GM12878 (cell line): ENCODE data around the gene NHS. TPM values are rescaled to one million over a fixed set of nuclear protein-coding genes. Genes with fewer than 3 reads are reported as not detected.

ENCODE experiments used
- ATAC-seq: fragments of 200-7000 bp; cut with Tn5 transposase; 3 replicates; pipeline ENCODE4 v1.9.1; 2020; ENCODE audit warnings: mild to moderate bottlenecking, moderate library complexity
- BruUV-seq: library from RNA; stranded (reverse); fragments of 400-500 nt; replicated peaks from 2 replicates; lab custom pipeline; 2021; lab: Mats Ljungman, UMichigan
- CTCF ChIA-PET: fragments of 300-600 bp; sonication (Branson Sonifier 250); formaldehyde crosslinking; extraction: SDS; loops from one replicate; lab custom pipeline; 2021; ENCODE audit warnings: inconsistent platforms; lab: Yijun Ruan, JAX
- POLR2A ChIA-PET: fragments of 350-600 bp; formaldehyde crosslinking; extraction: SDS; loops from one replicate; lab custom pipeline; 2021; ENCODE audit warnings: inconsistent platforms; lab: Charles Lee
- RAD21 ChIA-PET: fragments of 300-600 bp; sonication (Branson Sonifier 250); formaldehyde crosslinking; loops from one replicate; lab custom pipeline; 2023; ENCODE audit warnings: antibody characterized with exemption; ENCODE audit not compliant: unreplicated experiment; lab: Charles Lee
- SMC1A ChIA-PET: fragments of 300-600 bp; sonication (Branson Sonifier 250); formaldehyde crosslinking; loops from one replicate; lab custom pipeline; 2023; ENCODE audit not compliant: unreplicated experiment, uncharacterized antibody; lab: Charles Lee
- DNase-seq: peaks from one replicate; pipeline ENCODE4 v3.0.0-alpha.2; 2011; ENCODE audit warnings: low read depth, low spot score
- FAIRE-seq: peaks from 3 replicates; lab custom pipeline; 2011; peaks lifted over from hg19 to GRCh38; lab: Jason Lieb, UNC
- H2AFZ ChIP-seq: 2 replicates; pipeline ENCODE4 v1.6.0; 2011; ENCODE audit warnings: low read depth, low read length, control low read depth; ENCODE audit not compliant: control insufficient read depth
- H3K27ac ChIP-seq: 2 replicates; pipeline ENCODE4 v1.5.1; 2011; ENCODE audit warnings: control low read depth; ENCODE audit not compliant: control insufficient read depth, insufficient read depth
- H3K27me3 ChIP-seq, 2 experiments: replicated peaks in 1 of 2; 2 replicates each; pipeline versions ENCODE4 v1.6.0 to v1.6.1; 2011; ENCODE audit warnings: low read length in 1 of 2; ENCODE audit not compliant: control insufficient read depth in 2 of 2, insufficient read depth in 2 of 2
- H3K36me3 ChIP-seq, 2 experiments: 2 replicates each; pipeline ENCODE4 v1.5.1; 2011; ENCODE audit warnings: low read length in 1 of 2; ENCODE audit not compliant: control insufficient read depth in 2 of 2, insufficient read depth in 2 of 2
- H3K4me1 ChIP-seq: 2 replicates; pipeline ENCODE4 v1.6.1; 2011; ENCODE audit warnings: mild to moderate bottlenecking, low read length, moderate library complexity, mixed read lengths; ENCODE audit not compliant: control insufficient read depth, insufficient read depth
- H3K4me2 ChIP-seq: 2 replicates; pipeline ENCODE4 v1.6.0; 2011; ENCODE audit warnings: control low read depth; ENCODE audit not compliant: control insufficient read depth, insufficient read depth
- H3K4me3 ChIP-seq: fragments of 200-600 bp; sonication (generic); 2 replicates; pipeline ENCODE4 v1.5.1; 2016
- H3K79me2 ChIP-seq: 2 replicates; pipeline ENCODE4 v1.6.0; 2011; ENCODE audit warnings: low read length; ENCODE audit not compliant: control insufficient read depth, insufficient read depth
- H3K9ac ChIP-seq: 2 replicates; pipeline ENCODE4 v1.8.0; 2011; ENCODE audit warnings: low read length, control low read depth, mixed read lengths; ENCODE audit not compliant: control insufficient read depth, insufficient read depth
- H3K9me3 ChIP-seq: replicated peaks from 3 replicates; pipeline ENCODE4 v1.5.1; 2011; ENCODE audit warnings: mild to moderate bottlenecking, low read length; ENCODE audit not compliant: control insufficient read depth, insufficient read depth
- H4K20me1 ChIP-seq: 2 replicates; pipeline ENCODE4 v1.6.0; 2011; ENCODE audit not compliant: control insufficient read depth, insufficient read depth
- BACH1 ChIP-seq: fragments of 450-650 bp; IDR thresholded peaks from 2 replicates; pipeline ENCODE4 v1.6.1; 2017; ENCODE audit warnings: mild to moderate bottlenecking, borderline replicate concordance
- CHD1 ChIP-seq: IDR thresholded peaks from 2 replicates; pipeline ENCODE4 v1.6.1; 2012; ENCODE audit warnings: low read depth, low read length, improper control_type of control experiment
- CHD4 ChIP-seq: fragments of 200-600 bp; sonication (generic); IDR thresholded peaks from 2 replicates; pipeline ENCODE4 v1.6.1; 2016; ENCODE audit warnings: mild to moderate bottlenecking
- DPF2 ChIP-seq: fragments of 450-650 bp; IDR thresholded peaks from 2 replicates; pipeline ENCODE4 v1.6.1; 2017; ENCODE audit warnings: mild to moderate bottlenecking
- KDM1A ChIP-seq: fragments of 200-600 bp; sonication (generic); IDR thresholded peaks from 2 replicates; pipeline ENCODE4 v1.6.1; 2016; ENCODE audit warnings: borderline replicate concordance
- NFXL1 ChIP-seq: fragments of 450-650 bp; IDR thresholded peaks from 2 replicates; pipeline ENCODE4 v1.6.1; 2017; ENCODE audit warnings: antibody characterized with exemption, mild to moderate bottlenecking, borderline replicate concordance
- POLR2AphosphoS2 ChIP-seq: IDR thresholded peaks from 2 replicates; pipeline ENCODE4 v1.6.1; 2011; ENCODE audit warnings: low read depth, mild to moderate bottlenecking, low read length, improper control_type of control experiment, moderate library complexity
- RB1 ChIP-seq: fragments of 450-650 bp; formaldehyde crosslinking; IDR thresholded peaks from 2 replicates; pipeline ENCODE4 v1.6.1; 2017; ENCODE audit warnings: mild to moderate bottlenecking, borderline replicate concordance
- RUNX3 ChIP-seq: IDR thresholded peaks from 2 replicates; pipeline ENCODE4 v1.6.1; 2012; ENCODE audit warnings: low read length, inconsistent platforms
- SIX5 ChIP-seq: IDR thresholded peaks from 2 replicates; pipeline ENCODE4 v1.6.1; 2011; ENCODE audit warnings: mild to moderate bottlenecking, low read depth, low read length, moderate library complexity; ENCODE audit not compliant: severe bottlenecking
- TCF7 ChIP-seq: IDR thresholded peaks from 2 replicates; pipeline ENCODE4 v1.6.1; 2014; ENCODE audit warnings: antibody characterized with exemption, borderline replicate concordance
- WRNIP1 ChIP-seq: IDR thresholded peaks from 2 replicates; pipeline ENCODE4 v1.6.1; 2011; ENCODE audit warnings: low read depth, low read length, improper control_type of control experiment, borderline replicate concordance
- ZNF274 ChIP-seq: IDR thresholded peaks from one replicate; pipeline ENCODE4 v1.8.0; 2011; ENCODE audit not compliant: insufficient read length, insufficient read depth
- ZSCAN29 ChIP-seq: fragments of 450-650 bp; IDR thresholded peaks from 2 replicates; pipeline ENCODE4 v1.6.1; 2017; ENCODE audit warnings: mild to moderate bottlenecking, moderate library complexity
- WGBS: methylation state at CpG from one replicate; pipeline ENCODE4 v1.1.6; 2016; ENCODE audit warnings: low lambda C conversion rate; ENCODE audit not compliant: insufficient replicate concordance, insufficient coverage; ENCODE audit errors: missing lambda C conversion rate; 5-methylcytosine and 5-hydroxymethylcytosine counted together
- in situ Hi-C: fragments of 300-500 bp; cut with MboI; formaldehyde crosslinking; loops from 9 replicates; pipeline ENCODE4 v1.14.3; 2018; ENCODE audit warnings: mixed read lengths
- intact Hi-C: fragments of 100-400 bp; cut with micrococcal nuclease; formaldehyde crosslinking; loops from one replicate; pipeline ENCODE4 v1.14.2; 2022; ENCODE audit not compliant: unreplicated experiment
- polyA plus RNA-seq, 11 experiments: library from polyadenylated mRNA; depleted of rRNA in 4 of 11; unstranded in 6 of 11; stranded (reverse) in 5 of 11; fragments of >200 nt; fragmentation: Nextera tagmentation in 4 of 11; fragmentation: Illumina TruSeq in 1 of 11; extraction: Ambion mirVana in 4 of 11; extraction: Trizol in 1 of 11; gene quantifications; 1 replicate in 1 of 11; 2 replicates in 10 of 11; pipeline versions ENCODE4 v1.2.1 to v1.2.3, GENCODE V29; 2011 to 2016; ENCODE audit warnings: inconsistent platforms in 2 of 11, missing spikeins in 2 of 11, low read depth in 1 of 11
- total RNA-seq, 4 experiments: library from RNA; depleted of rRNA in 3 of 4; stranded (reverse); fragments of >200 nt in 3 of 4; fragmentation: Illumina TruSeq in 1 of 4; extraction: Trizol in 1 of 4; gene quantifications; 2 replicates each; pipeline versions ENCODE4 v1.2.1 to v1.2.3, GENCODE V29; 2013 to 2021
- TF ChIP-seq, protein P1 (sequence below): IDR thresholded peaks from 2 replicates; pipeline ENCODE4 v1.6.1; 2011; ENCODE audit warnings: low read depth, mild to moderate bottlenecking, low read length, moderate library complexity, borderline replicate concordance; ENCODE audit errors: extremely low read depth
- TF ChIP-seq, protein P2 (sequence below): IDR thresholded peaks from 2 replicates; pipeline ENCODE4 v1.6.1; 2012; ENCODE audit warnings: low read length, inconsistent platforms
- TF ChIP-seq, protein P3 (sequence below): IDR thresholded peaks from 2 replicates; pipeline ENCODE4 v1.6.1; 2012; ENCODE audit warnings: low read depth, low read length, improper control_type of control experiment

The NHS gene
- total and polyA plus RNA-seq, 10 of the 15 experiments (the other 5 are each of a cell fraction or from before 2014, with no cell fraction given), result under 0.01 to 0.07 (median 0.03) TPM; not detected in 7

DNA sequence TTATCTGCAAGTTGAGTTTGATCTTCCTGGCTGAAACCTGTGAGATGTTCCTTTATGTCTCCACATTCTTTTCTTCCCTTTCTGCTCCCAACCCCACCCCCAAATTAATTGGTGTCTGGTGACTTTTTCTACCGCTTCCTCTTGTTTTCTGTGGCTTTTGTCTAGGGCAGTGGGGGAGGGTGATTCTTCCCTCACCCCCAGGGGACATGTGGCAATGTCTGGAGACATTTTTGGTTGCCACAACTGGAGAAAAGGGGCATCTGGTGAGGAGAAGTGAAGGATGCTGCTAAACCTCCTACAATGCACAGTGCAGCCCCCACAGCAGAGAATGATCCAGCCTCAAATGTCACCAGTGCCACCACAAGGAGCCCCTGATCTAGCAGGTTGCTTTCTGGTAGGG is 152.9 kb downstream of the NHS start:
- in situ Hi-C loops (no loop called here), intact Hi-C loops (no loop called here)
- ChIA-PET SMC1A (no interaction called here), RAD21 (no interaction called here), POLR2A (no interaction called here), CTCF (no interaction called here)
- no peaks in the 10 kb centered on the region for H4K20me1 ChIP-seq
- H3K27me3 ChIP-seq, result no peaks in the 10 kb centered on the region
- no peak overlapping the region for H3K9ac ChIP-seq
- BruUV-seq, result no TSS peak
- no peak overlapping the region for H2AFZ ChIP-seq
- DNase-seq (no peak), ATAC-seq (no peak), FAIRE-seq (no peak)
- H3K4me2 ChIP-seq, result no peak overlapping the region
- H3K27ac ChIP-seq, result no peak overlapping the region
- no peaks in the 10 kb centered on the region for H3K36me3 ChIP-seq
- no peaks in the 10 kb centered on the region for H3K79me2 ChIP-seq
- 13% methylated on average over 1 of the region's 1 CpG for WGBS
- TF ChIP-seq, protein P1, sequence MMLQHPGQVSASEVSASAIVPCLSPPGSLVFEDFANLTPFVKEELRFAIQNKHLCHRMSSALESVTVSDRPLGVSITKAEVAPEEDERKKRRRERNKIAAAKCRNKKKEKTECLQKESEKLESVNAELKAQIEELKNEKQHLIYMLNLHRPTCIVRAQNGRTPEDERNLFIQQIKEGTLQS, result no peak
- TF ChIP-seq RB1 (no peak), SIX5 (no peak)
- no peaks in the 10 kb centered on the region for H3K9me3 ChIP-seq
- no peak overlapping the region for H3K4me3 ChIP-seq
- no peaks in the 10 kb centered on the region for H3K4me1 ChIP-seq

DNA sequence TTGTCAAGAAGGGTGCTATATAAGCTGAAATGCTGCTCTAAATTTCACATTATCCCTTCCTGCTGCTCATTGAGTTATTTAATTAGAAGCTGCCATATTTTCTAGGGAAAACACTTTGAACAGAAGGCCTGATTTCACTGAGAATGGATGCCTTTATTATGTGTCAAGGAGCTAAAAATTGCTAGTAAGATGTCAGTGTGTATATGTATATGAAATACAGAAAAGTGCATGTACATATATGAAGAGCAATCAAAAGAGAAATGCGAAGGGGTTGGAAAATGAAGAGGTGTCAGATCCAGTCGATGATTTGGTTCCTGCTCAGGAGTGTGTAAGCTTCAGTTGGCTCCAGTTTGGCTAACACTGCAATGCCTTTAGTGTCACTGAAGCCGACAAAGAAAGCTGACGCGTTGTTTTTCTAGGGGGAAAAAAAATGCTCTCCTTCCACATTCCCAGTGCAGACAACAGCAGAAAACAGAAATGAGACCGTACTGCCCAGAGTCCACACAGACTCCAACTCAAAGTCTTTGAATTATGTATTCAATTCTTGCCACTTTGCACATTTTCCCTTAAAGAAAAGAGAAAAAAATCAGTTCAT is 154.2 kb downstream of the NHS start:
- no peak for DNase-seq
- H4K20me1 ChIP-seq, result no peaks in the 10 kb centered on the region
- no peak for FAIRE-seq
- no peak overlapping the region for H3K4me3 ChIP-seq
- H2AFZ ChIP-seq, result no peak overlapping the region
- POLR2A ChIA-PET, result no interaction called here
- H3K4me1 ChIP-seq, result no peaks in the 10 kb centered on the region
- no peak for TF ChIP-seq TCF7
- no peak for TF ChIP-seq NFXL1
- TF ChIP-seq ZNF274, result no peak
- TF ChIP-seq CHD4, result no peak
- TF ChIP-seq CHD1, result no peak
- no peak for TF ChIP-seq BACH1
- no peak for TF ChIP-seq KDM1A
- no peak for TF ChIP-seq RB1
- TF ChIP-seq ZSCAN29, result no peak
- TF ChIP-seq, protein P2, sequence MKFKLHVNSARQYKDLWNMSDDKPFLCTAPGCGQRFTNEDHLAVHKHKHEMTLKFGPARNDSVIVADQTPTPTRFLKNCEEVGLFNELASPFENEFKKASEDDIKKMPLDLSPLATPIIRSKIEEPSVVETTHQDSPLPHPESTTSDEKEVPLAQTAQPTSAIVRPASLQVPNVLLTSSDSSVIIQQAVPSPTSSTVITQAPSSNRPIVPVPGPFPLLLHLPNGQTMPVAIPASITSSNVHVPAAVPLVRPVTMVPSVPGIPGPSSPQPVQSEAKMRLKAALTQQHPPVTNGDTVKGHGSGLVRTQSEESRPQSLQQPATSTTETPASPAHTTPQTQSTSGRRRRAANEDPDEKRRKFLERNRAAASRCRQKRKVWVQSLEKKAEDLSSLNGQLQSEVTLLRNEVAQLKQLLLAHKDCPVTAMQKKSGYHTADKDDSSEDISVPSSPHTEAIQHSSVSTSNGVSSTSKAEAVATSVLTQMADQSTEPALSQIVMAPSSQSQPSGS, result no peak
- TF ChIP-seq, protein P3, sequence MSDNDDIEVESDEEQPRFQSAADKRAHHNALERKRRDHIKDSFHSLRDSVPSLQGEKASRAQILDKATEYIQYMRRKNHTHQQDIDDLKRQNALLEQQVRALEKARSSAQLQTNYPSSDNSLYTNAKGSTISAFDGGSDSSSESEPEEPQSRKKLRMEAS, result no peak
- no peak for TF ChIP-seq POLR2AphosphoS2
- TF ChIP-seq WRNIP1, result no peak
- no peak for TF ChIP-seq RUNX3
- TF ChIP-seq DPF2, result no peak
- TF ChIP-seq, all 136 proteins: peak for 0
- intact Hi-C loops, result no loop called here
- Histone ChIP-seq H3K36me3 (no peaks in the 10 kb centered on the region), H3K27ac (no peak overlapping the region), H3K4me2 (no peak overlapping the region), H3K27me3 (no peaks in the 10 kb centered on the region), H3K79me2 (no peaks in the 10 kb centered on the region), H3K9ac (no peak overlapping the region), H3K9me3 (no peaks in the 10 kb centered on the region)
- CTCF ChIA-PET, result interaction anchor here (1.3 kb wide), 1 partner anchor 15 kb away, joined by 6 read pairs; no protein-coding TSS in a partner anchor
- BruUV-seq, result no TSS peak
- RAD21 ChIA-PET, result no interaction called here
- in situ Hi-C loops, result no loop called here
- no peak for ATAC-seq
- WGBS, result 41% methylated on average over 6 of the region's 6 CpGs
- SMC1A ChIA-PET, result interaction anchor here (1.1 kb wide), 1 partner anchor 30 kb away, joined by 3 read pairs; no protein-coding TSS in a partner anchor
